ENCODE measurements around the gene PREB. TPM values are rescaled to one million over a fixed set of nuclear protein-coding genes. Genes with fewer than 3 reads are reported as not detected.

Gene PREB
- total and polyA plus RNA-seq, 2 donors (not counting 3 experiments of a cell fraction or from before 2014, with no cell fraction given): 47.2 to 73.3 TPM

DNA sequence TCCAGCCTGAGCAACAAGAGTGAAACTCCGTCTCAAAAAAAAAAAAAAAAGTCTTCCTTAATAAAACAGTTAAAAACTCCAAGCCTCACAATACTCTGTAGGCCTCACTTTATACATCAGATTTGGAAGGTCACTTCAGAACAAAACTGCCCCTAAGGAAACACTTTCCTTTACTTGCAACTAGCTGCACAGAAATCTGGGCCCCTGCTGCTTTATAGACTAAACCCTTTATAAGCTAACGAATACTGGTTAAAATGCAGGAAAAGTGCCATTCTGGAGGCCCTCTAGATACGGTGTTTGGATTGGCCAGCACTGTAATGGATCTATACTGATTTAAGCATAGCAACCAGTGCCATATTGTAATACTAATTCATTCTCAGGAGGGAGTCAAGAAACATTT, 9.3 kb downstream of the PREB start:
- Histone ChIP-seq H3K79me2 (ENCODE audit: control insufficient read depth, insufficient read depth, low read length) (no peaks in the 10 kb centered on the region), H3K27ac (ENCODE audit: insufficient read depth, low read depth, low read length) (no peak overlapping the region), H3K4me3 (replicated peaks in 1 of 3; ENCODE audit: insufficient read depth in 1 of 3, low read depth in 1 of 3, low read length in 3 of 3) (no peak overlapping the region), H3K4me2 (ENCODE audit: insufficient read depth, low read length) (no peak overlapping the region), H3K4me1 (ENCODE audit: control insufficient read depth, extremely low read depth, insufficient read depth, low read length) (no peaks in the 10 kb centered on the region), H3K27me3 (ENCODE audit: control insufficient read depth in 2 of 2, insufficient read depth in 2 of 2, low read length in 2 of 2) (peaks cover 8 to 13% of the 10 kb centered on the region in 2 experiments), H3K9ac (replicated peaks; ENCODE audit: extremely low read depth, insufficient read depth, low read length) (no peak overlapping the region), H3K9me3 (replicated peaks; ENCODE audit: control insufficient read depth, insufficient read depth, low read length) (no peaks in the 10 kb centered on the region), H3K36me3 (ENCODE audit: control insufficient read depth in 2 of 2, extremely low read depth in 1 of 2, insufficient read depth in 2 of 2, low read length in 2 of 2) (no peaks in the 10 kb centered on the region), H4K20me1 (replicated peaks; ENCODE audit: control insufficient read depth, extremely low read depth, insufficient read depth, low read length) (no peaks in the 10 kb centered on the region), H2AFZ (ENCODE audit: low read depth, low read length) (no peak overlapping the region), H3K9me1 (replicated peaks; ENCODE audit: control insufficient read depth, extremely low read depth, insufficient read depth, low read length) (no peaks in the 10 kb centered on the region)
- POLR2A ChIA-PET: no interaction called here
- intact Hi-C loops (cut with micrococcal nuclease) (no loop called here), dilution Hi-C loops (cut with MboI; ENCODE audit: extremely low pct_ligation_motif_present, low sequenced_read_pairs) (no loop called here)
- FAIRE-seq (no peak), DNase-seq (ENCODE audit: low read depth, low spot score) (no peak)
- TF ChIP-seq, protein P1, sequence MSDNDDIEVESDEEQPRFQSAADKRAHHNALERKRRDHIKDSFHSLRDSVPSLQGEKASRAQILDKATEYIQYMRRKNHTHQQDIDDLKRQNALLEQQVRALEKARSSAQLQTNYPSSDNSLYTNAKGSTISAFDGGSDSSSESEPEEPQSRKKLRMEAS (IDR thresholded peaks at IDR 0.05; ENCODE audit: insufficient read depth, insufficient read length): no peak
- no peak for TF ChIP-seq POLR2AphosphoS5 (IDR thresholded peaks at IDR 0.05; ENCODE audit: insufficient read depth, low read depth, low read length)
- no peak for TF ChIP-seq EZH2 (IDR thresholded peaks at IDR 0.05; ENCODE audit: borderline replicate concordance, low read depth, low read length, severe bottlenecking)
- no peak for TF ChIP-seq JUN (IDR thresholded peaks at IDR 0.05; ENCODE audit: borderline replicate concordance, insufficient read depth, insufficient read length, low read depth)
- no peak for TF ChIP-seq FOS (IDR thresholded peaks at IDR 0.05; ENCODE audit: borderline replicate concordance, insufficient read depth, low read length)
- TF ChIP-seq GATA2 (IDR thresholded peaks at IDR 0.05; ENCODE audit: insufficient read depth, insufficient read length, low read depth, low read length): no peak
- TF ChIP-seq MYC (IDR thresholded peaks at IDR 0.05; ENCODE audit: low read depth, low read length): no peak
- no peak for TF ChIP-seq POLR2A (IDR thresholded peaks at IDR 0.05; ENCODE audit: low read depth, low read length)
- TF ChIP-seq, protein P2, sequence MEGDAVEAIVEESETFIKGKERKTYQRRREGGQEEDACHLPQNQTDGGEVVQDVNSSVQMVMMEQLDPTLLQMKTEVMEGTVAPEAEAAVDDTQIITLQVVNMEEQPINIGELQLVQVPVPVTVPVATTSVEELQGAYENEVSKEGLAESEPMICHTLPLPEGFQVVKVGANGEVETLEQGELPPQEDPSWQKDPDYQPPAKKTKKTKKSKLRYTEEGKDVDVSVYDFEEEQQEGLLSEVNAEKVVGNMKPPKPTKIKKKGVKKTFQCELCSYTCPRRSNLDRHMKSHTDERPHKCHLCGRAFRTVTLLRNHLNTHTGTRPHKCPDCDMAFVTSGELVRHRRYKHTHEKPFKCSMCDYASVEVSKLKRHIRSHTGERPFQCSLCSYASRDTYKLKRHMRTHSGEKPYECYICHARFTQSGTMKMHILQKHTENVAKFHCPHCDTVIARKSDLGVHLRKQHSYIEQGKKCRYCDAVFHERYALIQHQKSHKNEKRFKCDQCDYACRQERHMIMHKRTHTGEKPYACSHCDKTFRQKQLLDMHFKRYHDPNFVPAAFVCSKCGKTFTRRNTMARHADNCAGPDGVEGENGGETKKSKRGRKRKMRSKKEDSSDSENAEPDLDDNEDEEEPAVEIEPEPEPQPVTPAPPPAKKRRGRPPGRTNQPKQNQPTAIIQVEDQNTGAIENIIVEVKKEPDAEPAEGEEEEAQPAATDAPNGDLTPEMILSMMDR (IDR thresholded peaks at IDR 0.05; ENCODE audit: extremely low read depth in 1 of 2, insufficient read depth in 1 of 2, low read depth in 1 of 2, low read length in 2 of 2): no peak
- no TSS peak for BruUV-seq (replicated peaks)
- CTCF ChIA-PET: interaction anchor here (1.1 kb wide), 1 partner anchor 9 kb away, joined by 4 read pairs; no protein-coding TSS in a partner anchor
